ENCODE results near the gene HSDL2.

DNA sequence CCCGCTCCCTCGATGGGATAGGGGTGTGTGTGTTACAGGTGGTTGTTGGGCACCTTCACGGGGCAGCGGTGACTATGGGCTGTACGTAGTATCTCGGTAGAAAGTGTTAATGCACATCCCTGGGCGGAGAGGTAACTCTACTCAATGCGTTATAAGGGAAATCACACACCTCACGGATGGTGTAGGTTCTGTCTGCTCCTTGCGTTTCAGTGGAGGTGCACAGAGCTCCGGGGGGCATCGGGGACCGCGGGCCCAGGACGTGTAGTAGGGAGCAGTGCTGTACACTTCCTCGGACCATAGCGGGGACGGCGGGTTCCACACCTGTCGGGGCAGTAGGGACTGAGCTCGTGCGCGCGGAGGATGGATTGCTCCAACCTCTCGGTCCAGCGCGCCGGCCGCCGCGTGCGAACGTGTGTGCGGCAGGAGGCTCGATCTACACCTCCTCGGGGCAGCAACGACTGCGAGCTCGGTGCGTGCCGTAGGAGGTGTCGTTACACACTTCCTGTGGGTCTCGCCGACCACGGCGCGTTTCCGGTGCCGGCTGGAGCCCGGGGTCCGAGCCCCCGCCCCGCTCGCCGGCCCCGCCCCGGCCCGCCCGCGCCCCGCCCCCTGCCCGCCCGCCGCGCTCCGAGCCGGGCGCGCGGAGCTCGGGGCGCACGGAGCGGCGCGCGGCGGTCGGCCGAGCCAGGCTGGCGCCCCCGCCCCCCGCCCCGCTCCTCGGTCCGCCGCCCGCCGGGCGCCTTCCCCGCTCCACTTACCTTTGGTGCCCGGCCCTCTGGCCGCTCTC is 106.5 kb downstream of the HSDL2 start, which contains the start of gene KIAA1958:
- TF ChIP-seq, protein P1, sequence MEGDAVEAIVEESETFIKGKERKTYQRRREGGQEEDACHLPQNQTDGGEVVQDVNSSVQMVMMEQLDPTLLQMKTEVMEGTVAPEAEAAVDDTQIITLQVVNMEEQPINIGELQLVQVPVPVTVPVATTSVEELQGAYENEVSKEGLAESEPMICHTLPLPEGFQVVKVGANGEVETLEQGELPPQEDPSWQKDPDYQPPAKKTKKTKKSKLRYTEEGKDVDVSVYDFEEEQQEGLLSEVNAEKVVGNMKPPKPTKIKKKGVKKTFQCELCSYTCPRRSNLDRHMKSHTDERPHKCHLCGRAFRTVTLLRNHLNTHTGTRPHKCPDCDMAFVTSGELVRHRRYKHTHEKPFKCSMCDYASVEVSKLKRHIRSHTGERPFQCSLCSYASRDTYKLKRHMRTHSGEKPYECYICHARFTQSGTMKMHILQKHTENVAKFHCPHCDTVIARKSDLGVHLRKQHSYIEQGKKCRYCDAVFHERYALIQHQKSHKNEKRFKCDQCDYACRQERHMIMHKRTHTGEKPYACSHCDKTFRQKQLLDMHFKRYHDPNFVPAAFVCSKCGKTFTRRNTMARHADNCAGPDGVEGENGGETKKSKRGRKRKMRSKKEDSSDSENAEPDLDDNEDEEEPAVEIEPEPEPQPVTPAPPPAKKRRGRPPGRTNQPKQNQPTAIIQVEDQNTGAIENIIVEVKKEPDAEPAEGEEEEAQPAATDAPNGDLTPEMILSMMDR (IDR thresholded peaks at IDR 0.05): no peak
- peak; percentile 69 for TF ChIP-seq POLR2AphosphoS5 (IDR thresholded peaks at IDR 0.05)

Data from gastroesophageal sphincter (tissue), 3 donors.